Activated CD8-positive, alpha-beta memory T cell treated with anti-CD3 and anti-CD28 coated beads, Interleukin-2, amount 50 U/mL, for 1 hour (primary cell): ENCODE results near the gene EDRF1.
"Not testable (repeated sequence)": the region's sequence is repeated elsewhere in the genome, so short reads cannot be mapped to it uniquely, and the experiment has no call there.

ENCODE experiments used
- DNase-seq: peaks from one replicate; pipeline ENCODE4 v3.0.0-alpha.2; 2020; ENCODE audit errors: extremely low read depth

Gene EDRF1

DNA sequence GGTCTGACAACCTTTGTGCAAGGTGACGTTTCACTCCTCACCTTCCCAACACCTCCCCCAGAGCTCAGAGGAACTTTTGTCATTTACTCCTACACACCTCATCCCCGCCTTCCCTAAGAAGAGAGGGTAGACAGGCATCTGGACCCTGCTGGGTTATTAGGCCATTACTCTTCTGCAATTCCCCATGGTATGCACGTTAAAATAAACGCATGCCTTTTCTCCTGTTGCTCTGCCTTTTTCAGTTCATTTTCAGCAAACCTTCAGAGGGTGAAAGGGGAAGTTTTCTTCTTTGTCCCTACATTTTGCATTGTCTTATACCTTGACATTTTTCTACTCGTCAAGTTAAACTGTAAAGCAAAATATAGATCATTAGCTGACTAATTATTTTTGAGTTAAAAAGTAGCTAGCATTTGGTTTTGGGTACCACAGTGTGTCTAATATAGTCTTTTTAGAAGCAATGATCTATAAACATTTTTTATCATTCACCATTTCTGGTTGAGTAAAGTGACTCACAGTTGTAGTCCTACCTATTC lies 10.5 kb upstream of the EDRF1 start:
- no peak for DNase-seq

- DNase-seq, result no peak
These were observed 9.7 kb upstream of the EDRF1 start for GRCh38 chr10:125709553-125710474.

- no peak for DNase-seq
These were observed 8.3 kb upstream of the EDRF1 start for GRCh38 chr10:125711110-125711750.

- DNase-seq, result not testable (repeated sequence)
These were observed 4.8 kb upstream of the EDRF1 start for GRCh38 chr10:125714728-125715127.

DNA sequence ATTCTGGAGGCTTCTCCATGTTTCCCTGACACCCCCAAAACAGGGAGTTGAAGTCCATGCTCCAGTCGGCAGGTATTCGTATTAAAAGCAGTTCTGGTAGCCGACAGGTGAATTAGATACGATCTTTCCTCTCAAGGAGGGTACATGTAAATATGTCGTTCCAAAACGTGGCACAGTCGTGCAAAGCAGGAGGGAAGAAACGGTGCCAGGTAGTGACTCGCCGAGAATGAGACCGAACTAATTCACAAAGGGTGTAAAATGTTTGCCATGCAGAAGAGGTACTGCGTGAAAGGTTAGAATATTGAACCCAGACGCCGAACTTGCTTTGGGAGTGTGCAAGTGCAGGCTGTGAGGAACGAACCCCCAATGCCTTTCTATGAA lies 483 bp downstream of the EDRF1 start:
- DNase-seq, result no peak

GRCh38 chr10:125721035-125721434 lies 1.5 kb downstream of the EDRF1 start:
- no peak for DNase-seq

GRCh38 chr10:125722811-125723210 lies 3.3 kb downstream of the EDRF1 start:
- no peak for DNase-seq

DNA sequence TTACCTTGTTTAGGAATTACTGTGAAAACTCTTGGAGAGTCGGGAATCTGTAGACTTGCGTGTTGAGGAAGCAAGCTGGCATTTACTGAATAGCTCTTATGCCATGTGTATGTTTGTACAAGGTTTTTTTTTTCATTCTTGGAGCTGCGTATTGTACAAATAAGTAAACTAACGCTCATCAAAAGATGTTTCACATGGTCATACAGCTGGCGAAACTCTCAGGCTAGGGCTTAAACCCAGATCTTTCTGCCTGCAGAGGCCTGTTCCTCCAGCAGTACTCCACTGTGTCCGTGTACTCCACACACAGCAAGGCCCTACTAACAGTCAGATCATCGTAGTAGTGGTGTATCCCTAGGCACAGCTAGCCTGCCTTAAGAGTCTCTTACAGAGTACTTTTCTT lies 7.4 kb downstream of the EDRF1 start:
- no peak for DNase-seq

GRCh38 chr10:125727436-125727835 lies 7.9 kb downstream of the EDRF1 start:
- DNase-seq, result no peak

- no peak for DNase-seq
These were observed 14.6 kb downstream of the EDRF1 start for GRCh38 chr10:125734148-125734547.

- no peak for DNase-seq
These were observed 15.3 kb downstream of the EDRF1 start for GRCh38 chr10:125734823-125735222.

DNA sequence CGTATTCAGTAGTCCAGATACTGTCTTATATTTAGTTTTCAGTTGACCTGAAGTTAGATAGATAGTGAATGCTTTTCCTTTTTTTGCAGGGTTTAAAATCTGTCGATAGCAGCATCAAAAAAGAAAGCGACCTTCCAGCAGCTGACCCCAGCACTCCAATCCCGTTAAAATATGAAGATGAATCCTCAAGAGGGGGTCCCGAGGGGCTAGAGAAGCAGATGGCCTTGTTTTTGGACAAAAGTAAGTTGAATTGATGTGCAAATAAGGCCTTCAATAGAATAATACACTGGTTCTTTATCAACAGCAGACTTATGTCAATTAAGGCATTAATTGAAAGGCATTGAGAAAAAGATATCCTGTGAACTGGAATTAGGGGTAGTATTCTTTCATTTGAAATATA lies 18.7 kb downstream of the EDRF1 start:
- DNase-seq, result no peak

- no peak for DNase-seq
These were observed 20.6 kb downstream of the EDRF1 start for GRCh38 chr10:125739994-125740679.

DNA sequence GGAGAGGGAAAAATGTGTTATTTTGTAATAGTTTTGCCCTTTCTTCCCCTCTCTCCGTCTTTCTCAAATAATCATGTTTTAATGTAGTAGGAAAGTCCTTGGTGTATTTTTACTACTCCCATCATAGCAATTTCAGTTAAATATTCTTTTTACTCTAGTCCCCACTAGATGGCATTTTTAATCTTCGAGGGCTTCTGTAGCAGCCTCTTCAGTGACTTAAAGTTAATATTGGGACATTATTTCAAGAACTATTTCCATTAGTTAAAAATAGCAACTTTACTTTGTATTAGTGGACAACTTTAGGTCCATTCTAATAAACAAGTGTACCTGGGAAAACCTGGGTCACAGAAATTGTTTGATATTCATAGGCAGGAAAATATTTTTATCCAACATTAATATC lies 23.0 kb downstream of the EDRF1 start:
- no peak for DNase-seq

- DNase-seq, result no peak
These were observed 25.4 kb downstream of the EDRF1 start for GRCh38 chr10:125744909-125745308.

GRCh38 chr10:125747417-125747816 lies 27.9 kb downstream of the EDRF1 start:
- DNase-seq, result no peak

- no peak for DNase-seq
These were observed 36.7 kb downstream of the EDRF1 start for GRCh38 chr10:125756196-125756595.

GRCh38 chr10:125756853-125757487 lies 37.5 kb downstream of the EDRF1 start:
- no peak for DNase-seq

GRCh38 chr10:125757742-125758141 lies 38.2 kb downstream of the EDRF1 start:
- DNase-seq, result no peak

DNA sequence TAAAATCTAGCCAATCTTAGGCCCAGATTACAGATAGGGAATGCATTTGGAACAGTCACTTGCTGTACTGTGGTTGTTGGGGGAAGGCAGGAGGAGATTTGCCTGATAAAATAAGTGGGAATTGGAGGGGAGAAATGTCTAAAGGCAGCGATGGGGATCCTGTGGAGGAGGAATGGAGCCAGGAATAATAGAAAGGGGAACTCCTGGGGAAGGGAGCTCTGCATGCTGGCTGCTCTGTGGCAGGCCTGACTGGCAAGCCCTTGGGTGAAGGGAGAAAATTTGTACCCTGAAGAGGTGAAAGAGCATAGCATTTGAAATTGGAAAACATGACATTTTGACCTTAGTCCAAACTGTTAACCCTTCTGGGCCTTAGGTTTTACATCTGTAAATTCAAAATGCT lies 42.5 kb downstream of the EDRF1 start:
- DNase-seq, result no peak

GRCh38 chr10:125762692-125763648 lies 43.5 kb downstream of the EDRF1 start:
- no peak for DNase-seq
